Stimulated activated CD4-positive, alpha-beta T cell treated with anti-CD3 and anti-CD28 coated beads, Interleukin-4, amount 100 ng/mL, for 48 hours (primary cell): ENCODE results near the gene LRFN4.
A peak's percentile ranks its signal among the peaks of the same experiment; 100 is the strongest.

Source experiments
- DNase-seq, 2 donors: peaks; one replicate each; pipeline ENCODE4 v3.0.0-alpha.2; 2020; ENCODE audit warnings: low read depth in 2 of 2

The LRFN4 gene

DNA sequence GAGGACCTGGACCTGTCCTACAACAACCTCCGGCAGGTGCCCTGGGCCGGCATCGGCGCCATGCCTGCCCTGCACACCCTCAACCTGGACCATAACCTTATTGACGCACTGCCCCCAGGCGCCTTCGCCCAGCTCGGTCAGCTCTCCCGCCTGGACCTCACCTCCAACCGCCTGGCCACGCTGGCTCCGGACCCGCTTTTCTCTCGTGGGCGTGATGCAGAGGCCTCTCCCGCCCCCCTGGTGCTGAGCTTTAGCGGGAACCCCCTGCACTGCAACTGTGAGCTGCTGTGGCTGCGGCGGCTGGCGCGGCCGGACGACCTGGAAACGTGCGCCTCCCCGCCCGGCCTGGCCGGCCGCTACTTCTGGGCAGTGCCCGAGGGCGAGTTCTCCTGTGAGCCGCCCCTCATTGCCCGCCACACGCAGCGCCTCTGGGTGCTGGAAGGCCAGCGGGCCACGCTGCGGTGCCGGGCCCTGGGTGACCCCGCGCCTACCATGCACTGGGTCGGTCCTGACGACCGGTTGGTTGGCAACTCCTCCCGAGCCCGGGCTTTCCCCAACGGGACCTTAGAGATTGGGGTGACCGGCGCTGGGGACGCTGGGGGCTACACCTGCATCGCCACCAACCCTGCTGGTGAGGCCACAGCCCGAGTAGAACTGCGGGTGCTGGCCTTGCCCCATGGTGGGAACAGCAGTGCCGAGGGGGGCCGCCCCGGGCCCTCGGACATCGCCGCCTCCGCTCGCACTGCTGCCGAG, 1.5 kb downstream of the LRFN4 start:
- no peak for DNase-seq

DNA sequence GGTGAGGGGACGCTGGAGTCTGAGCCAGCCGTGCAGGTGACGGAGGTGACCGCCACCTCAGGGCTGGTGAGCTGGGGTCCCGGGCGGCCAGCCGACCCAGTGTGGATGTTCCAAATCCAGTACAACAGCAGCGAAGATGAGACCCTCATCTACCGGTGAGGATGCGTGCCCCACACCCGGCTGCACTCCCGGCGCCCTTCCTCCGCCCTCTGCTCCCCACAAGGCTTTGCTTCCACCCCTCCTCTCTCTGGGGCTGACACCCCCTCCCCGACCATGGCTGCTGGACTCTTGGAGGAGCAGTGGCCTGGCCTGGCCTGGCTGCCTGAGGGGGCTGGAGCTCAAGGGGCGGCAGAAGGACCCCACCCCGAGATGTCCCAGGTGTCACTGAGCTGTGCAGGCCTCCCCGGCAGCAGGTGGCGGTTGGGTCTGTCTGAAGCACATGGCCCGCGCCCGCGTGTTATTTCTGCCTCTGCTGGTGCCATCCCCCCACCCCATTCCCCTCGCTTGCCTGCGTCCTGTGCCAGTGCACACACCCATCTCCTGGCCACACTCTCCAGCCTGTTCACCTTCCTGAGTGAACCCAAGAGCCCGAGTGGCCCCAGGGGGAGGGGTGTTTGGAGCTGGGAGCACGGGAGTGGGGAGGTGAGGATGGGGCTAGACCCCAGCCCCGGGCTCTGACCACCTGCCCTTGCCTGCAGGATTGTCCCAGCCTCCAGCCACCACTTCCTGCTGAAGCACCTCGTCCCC, 2.2 kb downstream of the LRFN4 start:
- no peak for DNase-seq

DNA sequence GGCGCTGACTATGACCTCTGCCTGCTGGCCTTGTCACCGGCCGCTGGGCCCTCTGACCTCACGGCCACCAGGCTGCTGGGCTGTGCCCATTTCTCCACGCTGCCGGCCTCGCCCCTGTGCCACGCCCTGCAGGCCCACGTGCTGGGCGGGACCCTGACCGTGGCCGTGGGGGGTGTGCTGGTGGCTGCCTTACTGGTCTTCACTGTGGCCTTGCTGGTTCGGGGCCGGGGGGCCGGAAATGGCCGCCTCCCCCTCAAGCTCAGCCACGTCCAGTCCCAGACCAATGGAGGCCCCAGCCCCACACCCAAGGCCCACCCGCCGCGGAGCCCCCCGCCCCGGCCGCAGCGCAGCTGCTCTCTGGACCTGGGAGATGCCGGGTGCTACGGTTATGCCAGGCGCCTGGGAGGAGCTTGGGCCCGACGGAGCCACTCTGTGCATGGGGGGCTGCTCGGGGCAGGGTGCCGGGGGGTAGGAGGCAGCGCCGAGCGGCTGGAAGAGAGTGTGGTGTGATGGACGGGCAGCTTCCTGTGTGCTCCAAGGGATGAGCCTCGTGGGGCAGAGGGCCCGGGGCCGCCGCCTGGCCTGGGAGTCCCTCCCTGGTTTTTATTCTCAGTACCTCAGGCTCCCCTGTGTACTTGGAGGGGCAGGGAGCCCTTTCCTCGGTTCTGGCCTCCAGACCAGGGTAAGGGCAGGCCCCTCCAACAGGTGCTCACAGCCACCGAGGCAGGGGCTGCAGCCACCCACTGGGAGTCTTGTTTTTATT, 3.0 kb downstream of the LRFN4 start:
- DNase-seq: no peak

DNA sequence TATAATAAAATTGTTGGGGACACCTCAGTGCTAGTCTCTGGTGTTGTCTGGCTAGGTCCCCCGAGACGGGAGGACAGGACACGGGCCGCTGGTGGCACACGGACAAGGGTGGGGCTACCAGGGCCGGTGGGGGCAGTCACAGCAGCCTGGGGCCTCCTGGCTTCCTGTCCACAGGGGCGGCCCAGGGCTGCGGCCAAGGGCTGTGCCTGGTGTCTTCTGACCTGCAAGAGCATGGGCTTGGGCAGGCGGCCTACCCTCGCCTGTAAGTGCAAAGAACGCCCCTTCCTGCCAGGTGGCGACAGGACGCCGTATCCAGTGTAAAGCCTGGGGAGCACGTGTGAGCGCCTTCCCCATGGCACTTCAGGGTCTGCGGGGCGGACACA, 3.6 kb downstream of the LRFN4 start:
- no peak for DNase-seq

DNA sequence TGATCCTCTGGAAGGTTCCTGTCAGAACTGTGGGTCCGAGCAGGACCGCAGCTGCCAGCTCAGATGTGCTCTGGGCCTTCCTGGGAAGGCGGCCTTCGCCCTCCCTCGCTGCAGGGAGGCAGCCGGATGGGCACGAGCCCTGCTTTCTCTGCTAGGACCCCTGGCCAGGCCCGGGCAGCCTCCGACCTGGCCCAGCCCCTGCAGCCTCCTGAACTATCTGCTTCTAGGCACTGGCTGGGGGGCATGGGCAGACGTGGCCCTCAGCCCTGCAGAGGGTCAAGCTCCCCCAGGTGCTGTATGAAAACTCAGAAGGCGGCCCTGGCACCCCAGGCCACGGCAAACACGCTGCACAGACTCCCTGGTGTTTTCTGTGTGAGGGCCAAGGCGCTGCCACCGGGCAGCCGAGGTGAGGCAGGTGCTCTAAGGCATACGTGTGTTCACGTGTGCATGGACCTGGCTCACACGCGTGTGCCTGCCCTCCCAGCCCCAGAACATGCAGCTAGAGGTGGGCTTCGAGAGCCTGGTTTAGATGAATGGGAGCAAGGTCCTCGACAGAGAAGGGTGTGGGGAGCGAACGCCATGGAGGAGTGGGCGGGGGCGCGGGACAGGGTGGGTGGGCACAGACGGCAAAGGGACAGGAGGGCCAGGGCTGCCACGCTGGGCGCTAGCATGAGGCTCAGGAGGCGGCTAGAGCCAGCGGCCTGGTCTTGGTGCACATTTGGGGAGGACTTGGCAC, 4.3 kb downstream of the LRFN4 start:
- no peak for DNase-seq

DNA sequence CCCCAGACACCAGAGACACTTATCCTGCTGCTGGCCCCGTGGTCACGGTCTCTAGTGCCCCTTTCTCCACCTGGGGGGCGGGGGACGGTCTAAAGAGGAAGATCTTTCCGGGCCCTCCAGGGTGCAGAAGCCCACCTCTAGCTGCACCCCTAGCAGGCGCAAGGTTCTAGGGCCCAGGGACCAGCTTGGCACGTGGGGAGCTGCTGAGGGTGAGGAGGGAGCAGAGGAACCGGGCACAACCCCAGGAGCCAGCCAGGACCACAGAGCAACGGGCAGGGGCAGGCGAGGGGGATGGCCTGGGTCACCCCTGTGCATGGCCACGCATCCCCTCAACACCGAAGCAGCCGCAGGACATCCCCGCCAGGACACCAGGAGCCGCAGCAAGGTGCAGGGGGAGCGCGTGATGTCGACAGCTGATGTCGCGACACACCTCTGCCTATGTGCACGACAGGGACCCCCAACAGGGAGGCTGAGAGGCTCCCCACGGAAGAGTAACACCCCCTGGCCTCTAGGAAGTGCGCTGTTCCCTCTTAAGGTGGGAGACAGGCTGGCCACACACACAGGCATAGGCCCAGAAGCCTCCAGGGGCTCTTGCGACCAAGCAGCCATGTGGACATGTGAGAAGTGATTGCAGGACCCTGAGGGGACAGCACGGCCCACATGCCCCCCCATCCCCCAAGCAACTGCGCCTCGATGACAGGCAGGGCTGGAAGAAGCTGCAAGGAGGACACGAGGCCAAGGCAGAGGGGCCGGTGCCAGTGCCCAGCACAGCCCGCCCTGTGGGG, 5.1 kb downstream of the LRFN4 start:
- DNase-seq: no peak

DNA sequence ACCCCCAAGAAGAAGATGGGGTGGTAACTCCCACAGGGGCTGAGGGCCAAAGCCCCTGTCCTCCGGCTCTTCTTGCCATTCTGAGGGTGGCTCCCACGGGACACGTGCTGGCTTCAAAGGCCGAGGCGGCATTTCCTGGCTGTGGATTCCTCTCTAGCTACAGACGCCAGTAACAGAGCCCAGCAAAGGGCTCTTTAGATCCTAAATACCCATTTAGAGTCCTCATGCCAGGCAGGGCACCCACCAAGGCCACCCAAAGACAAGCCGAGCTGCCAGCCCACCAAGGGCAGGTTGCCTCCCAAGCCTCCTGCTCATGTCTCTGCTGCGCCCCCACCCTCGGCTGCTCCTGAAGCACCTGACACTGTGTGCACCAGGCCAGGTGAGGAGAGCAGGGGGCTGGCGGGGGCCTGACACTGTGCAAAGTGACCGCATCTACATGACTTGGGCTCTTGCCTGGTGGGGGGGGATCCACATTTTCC, 5.7 kb downstream of the LRFN4 start:
- DNase-seq: no peak

DNA sequence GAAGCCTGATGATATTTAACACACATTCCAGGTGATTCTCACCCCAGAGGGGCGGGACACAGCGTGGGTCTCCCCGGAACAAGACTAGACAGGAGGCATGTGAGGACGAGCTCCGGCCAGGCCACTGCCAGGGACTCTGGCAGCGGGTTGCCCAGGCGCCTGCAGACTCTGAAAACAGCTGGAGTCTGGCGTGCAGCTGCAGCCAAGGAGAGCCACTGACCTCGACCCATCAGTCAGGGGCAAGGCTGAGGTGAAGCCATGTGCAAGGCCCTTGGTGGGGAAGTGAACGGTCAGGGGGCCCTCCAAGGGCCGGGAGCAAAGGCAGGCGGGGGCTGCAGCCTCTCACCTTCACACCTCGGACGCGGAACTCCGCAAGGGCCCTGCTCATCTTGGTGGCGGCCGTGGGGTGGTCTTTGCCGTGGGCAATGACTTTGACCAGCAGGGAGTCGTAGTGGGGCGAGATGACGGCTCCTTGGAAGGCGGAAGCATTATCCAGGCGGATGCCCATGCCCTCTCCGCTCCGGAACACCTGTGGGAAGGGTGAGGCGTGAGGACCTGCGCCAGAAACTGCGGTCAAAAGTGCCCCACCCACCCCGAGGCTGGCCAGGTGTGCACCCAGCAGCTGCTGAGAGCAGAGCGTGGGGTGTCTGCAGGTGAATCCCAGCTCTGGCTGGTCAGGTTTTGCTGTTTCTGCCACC, 6.7 kb downstream of the LRFN4 start:
- DNase-seq: no peak

DNA sequence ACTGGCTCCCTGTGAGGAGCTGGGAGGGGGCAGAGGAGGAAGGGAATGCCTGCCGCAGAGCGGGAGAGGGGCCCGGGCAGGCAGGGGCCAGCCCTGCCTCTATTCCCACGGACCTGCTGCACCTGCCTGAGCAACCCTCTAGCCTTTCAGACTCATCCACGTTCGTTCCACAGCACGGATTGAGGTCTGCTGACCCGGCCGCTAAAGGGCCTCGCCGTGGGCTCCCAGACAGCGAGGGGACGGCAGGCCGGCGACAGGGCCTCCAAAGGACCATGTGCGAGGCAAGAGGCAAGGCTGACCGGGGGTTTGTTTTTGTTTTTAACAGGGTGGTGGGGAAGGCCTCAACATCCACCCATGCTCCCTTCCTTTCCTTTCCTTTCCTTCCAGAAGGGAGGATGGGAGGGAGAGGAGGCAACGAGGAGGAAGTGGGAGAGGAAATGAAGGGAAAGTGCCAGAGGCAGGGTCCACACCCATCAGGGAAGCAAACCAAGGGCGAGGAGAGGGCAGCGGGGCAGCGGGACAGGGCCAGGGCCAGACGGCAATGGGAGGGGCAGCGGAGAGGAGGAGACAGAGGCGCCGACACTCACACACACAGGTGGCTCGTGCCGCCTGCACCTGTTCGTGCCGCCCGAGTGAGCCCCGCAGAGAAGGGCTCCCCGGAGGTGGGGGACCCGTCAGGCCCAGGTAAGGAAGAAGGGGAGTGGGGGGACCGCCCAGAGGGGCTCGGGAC, 7.5 kb downstream of the LRFN4 start:
- DNase-seq: no peak

DNA sequence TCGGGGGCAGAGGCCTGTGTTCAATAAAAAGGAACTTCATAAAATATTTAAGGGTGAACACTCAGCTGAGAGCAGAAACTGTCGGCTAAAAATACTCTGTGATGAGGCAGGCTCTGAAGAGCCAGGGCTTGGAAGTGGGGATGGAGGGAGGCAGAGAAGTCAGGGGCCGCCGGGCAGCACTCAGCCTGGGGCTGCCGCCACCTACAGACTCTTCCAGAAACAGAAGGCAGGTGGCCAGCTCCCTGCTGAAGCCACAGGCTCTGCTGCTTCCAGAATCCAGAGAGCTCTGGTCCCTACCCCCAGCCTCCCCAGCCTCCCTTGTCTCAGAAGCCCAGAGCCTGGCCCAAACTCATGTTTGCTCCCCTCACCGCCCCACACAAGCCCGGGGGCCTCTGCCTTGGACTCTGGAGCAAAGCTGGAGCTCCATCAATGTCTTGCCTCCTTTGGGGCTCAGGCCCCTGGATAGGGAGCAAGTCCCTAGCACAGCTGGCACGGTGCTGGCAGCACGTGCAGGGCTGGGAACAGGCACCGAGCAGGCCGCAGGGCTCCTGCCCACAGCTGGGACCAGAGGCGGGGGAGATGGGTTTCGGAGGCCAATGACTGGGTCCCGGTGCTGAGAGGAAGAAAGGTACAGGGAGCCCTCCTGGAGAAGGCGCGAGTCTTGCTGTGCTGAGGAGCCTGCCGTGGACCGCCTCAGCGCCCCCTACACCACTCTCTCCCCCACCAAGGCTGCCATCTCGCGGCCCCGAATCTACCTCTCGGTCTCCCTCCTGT, 8.2 kb downstream of the LRFN4 start:
- no peak for DNase-seq

DNA sequence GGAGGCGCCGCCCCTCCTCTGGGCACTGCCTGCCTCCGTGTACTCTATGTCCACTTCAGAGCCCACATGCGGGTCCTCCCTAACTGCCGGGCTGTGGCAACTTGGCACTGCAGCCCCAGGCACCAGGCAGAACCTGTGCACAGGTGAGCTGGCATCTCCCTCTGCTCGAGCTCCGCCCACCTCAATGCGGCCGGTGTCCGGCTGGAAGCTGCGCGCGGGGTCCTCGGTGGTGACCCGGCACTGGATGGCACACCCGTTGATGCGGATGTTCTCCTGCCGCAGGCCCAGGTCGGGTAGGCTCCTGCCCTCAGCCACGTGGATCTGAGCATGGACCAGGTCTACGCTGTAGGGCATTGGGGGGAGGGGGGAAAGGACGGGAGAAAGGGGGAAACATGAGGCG, 9.1 kb downstream of the LRFN4 start:
- DNase-seq: no peak

DNA sequence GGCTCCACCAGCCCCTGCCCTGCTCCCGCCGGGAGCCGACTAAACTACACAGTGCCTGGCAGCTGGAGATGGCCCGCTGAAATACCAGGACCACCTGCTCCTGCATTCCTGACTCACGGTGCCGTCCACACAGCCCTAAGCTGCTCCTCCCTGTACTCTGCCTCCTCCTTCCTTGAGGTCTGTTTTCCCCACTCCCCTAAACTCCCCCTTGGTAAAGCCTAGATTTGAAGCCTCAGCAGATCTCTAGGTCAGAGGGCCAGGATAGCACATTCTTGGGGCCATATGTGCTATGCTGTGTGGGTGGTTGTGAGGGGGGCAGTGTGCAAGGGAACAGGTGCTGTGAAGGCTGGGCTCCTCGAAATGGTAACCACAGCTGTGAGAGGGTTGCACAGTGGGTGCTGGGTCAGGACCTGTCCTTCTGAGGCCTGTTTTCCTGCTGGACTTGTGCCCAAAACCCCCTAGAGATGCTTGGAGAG, 9.7 kb downstream of the LRFN4 start:
- no peak for DNase-seq

DNA sequence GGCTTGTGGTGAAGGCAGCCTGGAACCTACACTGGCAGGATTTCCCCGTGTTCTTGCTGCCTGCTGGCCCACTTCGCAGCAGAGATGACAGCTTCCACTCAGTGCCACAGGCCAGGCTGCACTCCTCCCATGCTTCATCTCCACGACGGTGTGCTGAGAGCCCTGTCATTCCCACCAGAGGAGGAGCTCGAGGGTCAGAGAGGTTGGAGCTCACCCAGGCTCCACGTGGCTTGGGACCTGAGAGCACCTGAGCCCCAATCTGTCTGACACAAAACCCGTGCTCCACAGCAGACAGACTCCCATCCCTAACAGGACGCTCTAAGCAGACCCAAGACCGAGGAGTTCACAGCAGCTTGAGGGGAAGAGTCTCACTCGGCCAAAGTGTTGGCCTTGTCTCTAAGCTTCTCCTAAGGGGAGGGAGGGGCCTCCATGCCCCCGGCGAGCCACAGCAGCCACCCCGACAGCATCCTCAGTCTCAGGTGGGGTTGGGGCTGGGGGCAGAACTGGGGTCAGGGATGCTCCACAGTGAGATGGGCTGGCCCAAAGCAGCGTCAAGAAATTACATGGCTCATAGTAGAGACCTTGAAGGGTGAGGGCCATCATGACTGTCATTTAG, 10.7 kb downstream of the LRFN4 start:
- DNase-seq: no peak

DNA sequence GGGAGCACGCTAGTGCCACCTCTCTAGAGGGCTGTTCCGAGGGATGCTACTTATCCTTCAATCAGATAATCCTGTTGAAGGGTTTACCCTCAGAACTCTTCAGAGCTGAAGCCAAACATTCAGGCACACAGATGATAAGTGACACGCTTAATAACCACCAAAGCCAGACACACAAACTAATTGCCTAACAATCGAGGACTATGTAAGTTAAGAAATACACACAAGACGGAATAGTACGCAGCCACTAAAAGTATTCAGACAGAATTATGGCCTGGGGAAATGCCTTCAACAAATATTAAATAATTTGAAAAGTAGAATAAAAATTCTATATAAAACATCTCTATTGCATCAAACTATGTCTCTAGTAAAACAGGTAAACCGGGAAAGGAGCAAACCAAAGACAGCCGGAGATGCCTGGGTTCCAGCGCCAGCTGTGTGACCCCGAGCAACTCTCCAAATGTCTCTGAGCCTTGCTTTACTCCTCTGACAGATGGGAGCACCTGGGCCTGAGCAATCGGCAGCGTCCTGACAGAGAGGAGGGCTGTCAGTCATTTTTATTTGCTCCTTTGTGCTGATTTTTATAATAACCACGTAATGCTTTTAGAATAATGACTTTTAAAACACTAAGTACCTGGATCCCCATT, 11.3 kb downstream of the LRFN4 start:
- no peak for DNase-seq

DNA sequence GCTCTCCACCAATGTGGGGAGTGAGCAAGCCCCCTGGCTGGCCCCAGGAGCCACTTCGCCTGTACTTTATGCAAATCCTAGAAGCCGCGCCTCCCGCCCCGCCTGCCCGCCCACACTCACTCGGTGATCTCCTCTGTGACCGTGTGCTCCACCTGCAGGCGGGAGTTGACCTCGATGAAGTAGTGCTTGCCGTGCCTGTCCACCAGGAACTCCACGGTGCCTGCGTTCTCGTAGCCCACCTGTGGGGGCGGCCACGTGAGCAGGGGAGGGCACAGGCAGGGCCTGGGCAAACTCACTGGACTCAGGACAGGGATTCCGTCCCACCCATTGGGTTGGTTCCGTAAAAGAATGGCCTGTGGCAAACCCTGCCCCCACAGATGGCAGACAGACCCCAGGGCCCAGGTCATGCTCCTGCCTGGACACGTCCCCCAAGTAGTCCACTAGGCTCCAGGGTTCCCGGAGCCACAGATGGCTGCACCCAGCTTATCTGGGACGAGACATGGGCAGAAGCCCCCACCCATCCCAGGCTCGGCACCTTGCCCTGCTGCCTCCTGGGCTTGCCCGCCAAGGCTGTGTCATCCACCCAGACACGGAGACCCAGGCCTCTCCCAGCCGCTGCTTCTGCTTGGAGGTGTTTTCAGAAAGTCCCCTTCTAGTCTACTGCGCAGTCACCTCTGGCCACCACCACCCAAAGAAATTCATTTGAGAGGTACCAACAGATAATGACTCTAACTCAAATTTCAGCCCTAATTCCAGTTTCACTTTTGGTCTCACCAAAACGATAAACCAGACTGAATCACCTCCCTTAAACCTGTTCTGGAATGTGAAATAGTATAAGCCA, 12.1 kb downstream of the LRFN4 start:
- DNase-seq: peak; percentile 79 to 82

DNA sequence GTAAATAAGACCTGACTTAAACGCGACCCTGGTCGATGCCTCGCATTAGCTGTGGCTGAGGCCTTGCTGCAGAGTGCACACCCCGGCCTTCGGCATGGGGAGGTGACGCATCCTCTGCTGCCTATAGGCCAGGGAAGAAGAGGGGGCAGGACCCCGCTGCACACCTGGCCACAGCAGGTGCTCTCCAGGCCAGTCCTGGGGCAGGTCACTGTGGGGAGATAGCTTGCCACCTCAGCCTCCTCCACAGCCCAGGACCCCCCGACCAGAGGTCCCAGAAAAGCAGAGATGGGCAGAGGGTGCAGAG, 12.7 kb downstream of the LRFN4 start:
- no peak for DNase-seq

DNA sequence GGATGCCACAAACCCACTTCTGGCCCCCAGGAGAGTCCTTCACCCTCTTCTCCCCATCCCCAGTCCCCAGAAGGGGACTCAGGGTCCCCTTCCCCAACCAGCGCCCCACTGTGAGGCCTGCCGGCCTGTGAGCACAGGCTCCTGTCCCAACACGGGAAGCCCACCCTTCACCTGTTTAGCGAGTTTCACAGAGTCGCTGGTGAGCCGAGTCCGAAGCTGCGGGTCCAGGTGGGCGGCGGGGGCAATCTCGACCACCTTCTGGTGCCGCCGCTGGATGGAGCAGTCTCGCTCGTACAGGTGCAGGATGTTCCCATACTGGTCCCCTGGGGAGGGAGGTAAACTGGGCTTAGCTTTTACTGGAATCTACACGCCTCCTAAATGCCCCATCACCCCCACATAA, 13.3 kb downstream of the LRFN4 start:
- DNase-seq: no peak
